HG03103 (cell line): ENCODE measurements around the gene HTR1E.
"Not testable (repeated sequence)": the region's sequence is repeated elsewhere in the genome, so short reads cannot be mapped to it uniquely, and the experiment has no call there.

Source experiments
- ATAC-seq: cut with Tn5 transposase; IDR thresholded peaks from one replicate; pipeline ENCODE4 v1.9.1; 2021; ENCODE audit warnings: low read depth; ENCODE audit not compliant: unreplicated experiment

HTR1E gene

DNA sequence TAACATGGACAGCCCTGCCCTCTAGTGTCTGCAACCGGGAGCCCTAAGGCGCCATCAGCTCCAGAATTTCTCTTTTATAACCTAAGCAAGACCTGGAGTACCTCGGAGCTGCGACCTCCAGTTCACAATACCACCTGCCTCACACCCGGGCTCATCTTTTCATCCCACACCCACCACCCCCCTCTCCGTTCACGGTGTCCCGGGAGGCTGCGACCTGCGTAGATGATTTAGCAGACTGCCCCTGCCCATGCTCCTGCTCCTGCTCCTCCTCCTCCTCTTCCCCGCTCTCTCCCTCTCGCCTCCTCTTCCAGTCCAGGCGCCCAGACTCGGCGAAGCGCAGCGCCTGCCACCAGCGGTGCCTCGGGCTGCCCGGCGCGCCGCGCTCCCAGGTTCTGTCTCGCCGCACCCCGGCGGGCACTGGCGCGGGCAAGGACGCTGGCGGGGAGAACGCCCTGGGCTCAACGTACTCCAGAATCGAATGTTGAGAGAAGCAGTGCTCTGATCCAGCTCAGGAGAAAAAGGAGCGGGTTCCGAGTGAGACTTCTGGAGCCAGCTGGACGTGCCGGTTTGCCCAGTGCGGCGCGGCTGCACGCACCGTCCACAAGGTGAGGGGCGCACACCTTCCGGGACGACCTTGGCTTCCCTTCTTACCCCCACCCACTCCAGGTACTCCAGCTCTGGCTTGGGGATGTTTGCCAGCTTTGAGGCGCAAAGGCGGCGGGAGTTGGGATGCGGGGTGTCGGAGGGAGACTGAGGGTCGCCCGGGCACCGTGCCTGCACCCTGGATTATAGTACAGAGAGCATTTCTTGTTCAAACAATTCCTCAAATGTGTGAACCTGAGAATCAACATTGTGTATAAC is at the start of gene HTR1E:
HTR1E (plus strand) TSS at position 310 of the 861 bp plus-strand sequence. CDS start 77,807 bp downstream, outside the sequence.
- ATAC-seq, result peak; percentile 58

DNA sequence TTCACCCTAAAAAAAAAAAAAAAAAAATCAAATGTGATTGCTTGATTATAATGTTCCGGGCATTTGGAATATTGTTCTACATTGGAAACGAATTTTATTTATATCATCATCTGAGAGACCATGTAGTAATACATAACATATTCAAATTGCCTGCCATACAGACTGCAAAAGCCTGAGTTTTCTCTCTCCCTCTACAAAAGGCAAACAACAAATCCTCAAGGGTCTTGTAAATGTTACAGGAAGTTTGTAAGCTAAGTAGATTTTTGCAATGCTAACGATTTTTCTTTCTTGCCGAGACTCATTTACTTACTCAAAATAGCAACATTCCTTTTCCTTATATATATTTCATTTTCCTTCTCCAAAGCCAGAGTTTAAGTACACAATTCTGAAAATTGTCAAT is 49.0 kb upstream of the HTR1E start:
- ATAC-seq, result no peak

DNA sequence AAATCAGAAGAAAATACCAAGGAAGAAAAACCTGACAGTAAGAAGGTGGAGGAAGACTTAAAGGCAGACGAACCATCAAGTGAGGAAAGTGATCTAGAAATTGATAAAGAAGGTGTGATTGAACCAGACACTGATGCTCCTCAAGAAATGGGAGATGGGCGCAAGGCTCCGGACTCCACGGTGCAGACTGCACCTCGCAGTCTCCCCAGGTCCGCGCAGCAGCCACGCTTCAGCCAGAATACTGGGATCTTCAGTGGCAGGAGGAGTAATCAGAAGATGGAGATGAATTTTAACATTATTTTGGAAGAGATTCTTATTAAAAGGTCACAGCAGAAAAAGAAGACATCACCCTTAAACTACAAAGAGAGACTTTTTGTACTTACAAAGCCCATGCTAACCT is 40.1 kb upstream of the HTR1E start:
- ATAC-seq, result not testable (repeated sequence)

GRCh38 chr6:86913795-86914194 is 23.5 kb upstream of the HTR1E start:
- ATAC-seq, result no peak

DNA sequence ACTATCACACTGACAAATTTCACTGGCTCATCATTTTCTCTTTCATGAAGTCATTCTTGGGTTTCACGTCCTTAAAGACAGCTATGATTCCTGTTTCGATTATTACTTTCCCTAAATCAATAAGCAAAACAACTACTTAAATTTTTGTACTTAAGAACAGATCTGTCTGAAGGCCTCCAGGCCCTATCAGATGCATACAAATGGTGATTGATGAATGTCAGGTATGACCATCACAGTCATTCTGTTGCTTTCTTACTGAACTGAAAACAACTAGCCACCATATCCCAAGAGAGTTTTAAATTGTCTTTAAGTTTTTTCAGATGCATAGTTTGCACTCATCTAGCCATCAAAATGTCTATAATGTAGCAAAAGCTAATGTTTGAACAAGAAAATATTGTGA is 20.9 kb upstream of the HTR1E start:
- ATAC-seq, result no peak

DNA sequence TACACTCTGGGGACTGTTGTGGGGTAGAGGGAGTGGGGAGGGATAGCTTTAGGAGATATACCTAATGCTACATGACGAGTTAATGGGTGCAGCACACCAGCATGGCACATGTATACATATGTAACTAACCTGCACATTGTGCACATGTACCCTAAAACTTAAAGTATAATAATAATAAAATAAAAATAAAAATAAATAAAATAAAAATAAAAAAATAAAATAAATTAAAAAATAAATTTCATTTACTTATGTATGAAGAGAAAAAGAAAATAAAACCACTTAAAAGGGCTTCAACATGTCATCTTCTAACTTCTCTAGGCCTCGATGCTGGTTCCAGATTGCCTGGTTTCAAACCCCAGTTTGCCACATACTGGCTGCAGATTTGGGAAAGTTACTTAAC is 10.2 kb upstream of the HTR1E start:
- not testable (repeated sequence) for ATAC-seq

GRCh38 chr6:86927859-86928258 is 9.5 kb upstream of the HTR1E start:
- not testable (repeated sequence) for ATAC-seq

- ATAC-seq, result peak; percentile 50
These were observed 3.0 kb upstream of the HTR1E start for GRCh38 chr6:86934365-86934764.

- ATAC-seq, result no peak
These were observed 502 bp upstream of the HTR1E start for GRCh38 chr6:86936834-86937218.

GRCh38 chr6:86938814-86939213 is 1.5 kb downstream of the HTR1E start:
- no peak for ATAC-seq

GRCh38 chr6:86941461-86941860 is 4.1 kb downstream of the HTR1E start:
- no peak for ATAC-seq

GRCh38 chr6:86942769-86943516 is 5.6 kb downstream of the HTR1E start:
- ATAC-seq, result no peak

DNA sequence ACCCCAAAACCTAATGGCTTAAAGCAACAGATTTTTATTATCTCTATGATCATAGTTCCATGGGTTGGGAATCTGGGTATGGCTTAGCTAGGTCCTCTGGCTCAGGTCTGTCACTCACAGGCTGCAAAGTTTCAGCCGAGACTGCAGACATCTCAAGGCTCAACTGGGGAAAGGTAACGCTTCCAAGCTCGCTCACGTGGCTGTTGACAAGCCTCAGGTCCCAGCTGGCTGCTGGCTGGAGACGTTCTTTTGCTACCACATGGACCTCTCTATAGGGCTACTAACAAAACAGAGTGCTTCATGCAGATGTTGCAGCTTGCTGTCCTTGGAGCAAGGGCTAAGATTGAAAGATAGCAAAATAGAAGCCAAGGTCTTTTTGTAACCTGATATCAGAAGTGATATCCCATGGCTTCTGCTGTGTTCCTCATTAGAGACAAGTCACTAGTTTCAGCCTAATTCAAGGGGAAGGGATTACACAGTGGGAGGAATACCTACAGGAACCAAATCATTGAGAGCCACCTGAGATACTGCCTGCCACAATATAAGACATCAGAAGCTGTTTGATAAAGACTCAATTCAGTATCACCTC is 6.6 kb downstream of the HTR1E start:
- ATAC-seq, result no peak

GRCh38 chr6:86949771-86950170 is 12.4 kb downstream of the HTR1E start:
- no peak for ATAC-seq

DNA sequence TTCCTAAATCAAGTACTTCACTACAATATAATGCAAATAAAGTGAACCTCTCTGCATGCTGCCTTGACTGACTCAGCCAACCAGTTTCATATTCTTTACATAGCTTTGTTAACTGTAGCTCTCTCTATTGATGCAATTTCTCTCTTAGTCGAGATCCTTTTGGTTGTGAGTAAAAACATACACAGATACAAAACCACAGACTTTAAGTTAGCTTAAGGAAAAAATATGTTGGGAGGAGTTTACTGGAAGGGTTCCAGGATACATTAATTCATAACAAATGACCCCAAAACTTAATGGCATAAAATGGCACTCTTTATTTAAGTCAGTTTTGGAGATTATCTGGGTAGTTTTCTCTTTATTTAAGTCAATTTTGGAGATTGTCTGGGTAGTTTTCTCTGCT is 15.7 kb downstream of the HTR1E start:
- ATAC-seq, result no peak

GRCh38 chr6:86959656-86960055 is 22.3 kb downstream of the HTR1E start:
- no peak for ATAC-seq

GRCh38 chr6:86961455-86962200 is 24.3 kb downstream of the HTR1E start:
- ATAC-seq, result no peak

- no peak for ATAC-seq
These were observed 26.0 kb downstream of the HTR1E start for GRCh38 chr6:86963352-86963751.

- ATAC-seq, result no peak
These were observed 26.8 kb downstream of the HTR1E start for GRCh38 chr6:86964029-86964579.

DNA sequence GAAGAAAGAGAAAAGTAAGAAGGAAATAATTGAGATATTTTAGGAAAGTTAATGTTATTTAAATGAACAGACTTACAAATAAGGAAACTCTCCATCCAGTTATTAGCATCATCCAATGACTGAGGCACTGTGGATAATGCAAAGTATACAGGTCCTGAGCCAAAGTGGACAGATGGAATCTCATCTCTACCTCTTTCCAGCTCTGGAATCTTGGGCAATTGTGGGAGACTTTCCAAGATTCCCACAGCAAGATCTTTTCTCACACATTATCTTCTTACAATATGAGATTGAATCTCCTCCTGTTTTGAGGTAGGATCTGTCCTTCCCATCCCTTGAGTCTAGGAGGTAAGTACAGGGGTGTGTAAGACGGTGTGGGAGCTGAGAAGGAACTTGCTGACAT is 28.9 kb downstream of the HTR1E start:
- no peak for ATAC-seq
